T-helper 22 cell (primary cell): ENCODE results near the gene WDR88.
A peak's percentile ranks its signal among the peaks of the same experiment; 100 is the strongest.
"Not testable (repeated sequence)": the region's sequence is repeated elsewhere in the genome, so short reads cannot be mapped to it uniquely, and the experiment has no call there.

ENCODE experiments used
- DNase-seq: peaks from one replicate; pipeline ENCODE4 v3.0.0-alpha.2; 2020; ENCODE audit warnings: low read depth

Gene WDR88

DNA sequence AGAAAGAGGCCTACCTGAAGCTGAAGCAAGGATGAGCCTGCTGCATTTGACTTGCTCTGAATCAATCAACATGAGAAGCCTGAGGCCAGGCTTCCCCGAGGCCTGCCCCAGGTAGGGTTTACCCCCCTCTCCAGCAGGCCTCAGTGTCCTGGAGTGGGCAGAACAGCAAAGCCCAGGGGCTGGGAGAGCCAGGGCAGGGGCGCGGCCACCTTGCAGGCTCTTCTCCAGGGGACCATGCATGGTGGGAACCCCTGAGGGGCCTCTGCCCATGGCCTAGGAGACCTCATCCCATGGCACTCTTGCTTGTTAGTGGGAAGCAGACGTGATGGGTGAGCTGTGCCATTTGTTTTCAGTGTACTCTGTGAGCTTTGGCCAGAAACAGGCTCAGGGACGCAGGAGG, 42.3 kb downstream of the WDR88 start:
- no peak for DNase-seq

DNA sequence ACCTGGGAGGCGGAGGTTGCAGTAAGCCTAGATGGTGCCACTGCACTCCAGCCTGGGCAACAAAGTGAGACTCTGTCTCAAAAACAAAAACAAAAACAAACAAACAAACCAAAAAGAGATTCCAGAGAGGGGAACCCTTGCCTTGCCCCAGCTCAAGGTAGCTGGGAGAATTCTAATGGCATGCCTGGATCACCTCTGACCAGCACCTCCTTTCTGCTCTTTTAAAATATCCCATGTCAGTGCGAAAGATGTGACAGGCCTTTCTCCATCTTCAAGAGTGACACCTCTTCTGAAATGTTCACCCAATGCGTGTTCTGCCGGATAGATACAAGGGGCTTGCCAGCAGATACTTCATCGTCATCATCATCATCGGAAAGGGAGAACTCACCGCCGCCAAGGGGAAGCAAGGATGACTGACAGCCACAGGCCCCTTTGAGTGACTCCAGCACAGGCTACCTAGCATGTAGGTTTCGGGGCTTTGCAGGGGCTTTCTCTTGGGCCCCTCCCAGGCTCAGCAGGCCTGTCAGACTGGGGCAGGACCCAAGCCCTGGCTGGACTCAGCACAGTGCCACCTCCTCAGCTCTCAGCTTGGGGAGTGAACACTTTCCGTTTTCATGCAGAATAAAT, 43.4 kb downstream of the WDR88 start:
- no peak for DNase-seq

DNA sequence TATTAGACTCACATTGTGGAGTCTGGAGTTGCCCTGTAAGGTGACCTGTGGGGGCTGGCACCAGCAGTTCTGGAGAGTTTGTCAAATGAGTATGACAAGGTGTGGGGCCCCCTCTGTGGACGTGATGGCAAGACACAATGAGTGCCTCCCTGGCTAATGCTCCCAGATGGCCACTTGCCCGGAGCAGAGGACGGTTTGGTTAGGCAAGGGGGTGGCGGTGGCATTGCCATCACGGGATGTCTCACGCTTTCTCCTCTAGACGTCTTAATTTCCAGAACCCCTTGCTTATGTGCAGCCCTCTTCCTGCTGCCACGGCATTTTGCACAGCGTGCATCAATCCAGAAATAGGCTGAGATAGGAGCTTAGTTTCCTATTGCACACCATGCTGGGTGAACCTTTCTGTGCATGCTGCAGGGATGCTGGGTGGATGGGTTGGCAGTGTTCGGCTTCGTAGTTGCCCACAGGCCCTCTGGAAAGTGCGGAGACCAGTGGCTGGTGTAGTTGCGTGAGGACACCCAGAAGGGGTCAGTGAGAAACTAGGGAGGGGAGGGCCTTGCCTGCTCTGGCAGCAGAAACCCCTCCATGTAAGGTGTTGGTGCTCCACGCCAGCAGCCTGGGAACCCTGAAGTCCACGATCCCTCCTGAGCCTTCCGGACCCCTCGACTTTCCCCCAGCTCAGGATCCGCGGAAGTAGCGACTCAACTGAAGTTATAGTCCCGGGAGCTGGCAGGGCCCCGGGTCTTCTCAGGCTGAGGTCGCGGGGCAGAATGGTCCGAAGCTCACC, 44.2 kb downstream of the WDR88 start:
- DNase-seq, result no peak

DNA sequence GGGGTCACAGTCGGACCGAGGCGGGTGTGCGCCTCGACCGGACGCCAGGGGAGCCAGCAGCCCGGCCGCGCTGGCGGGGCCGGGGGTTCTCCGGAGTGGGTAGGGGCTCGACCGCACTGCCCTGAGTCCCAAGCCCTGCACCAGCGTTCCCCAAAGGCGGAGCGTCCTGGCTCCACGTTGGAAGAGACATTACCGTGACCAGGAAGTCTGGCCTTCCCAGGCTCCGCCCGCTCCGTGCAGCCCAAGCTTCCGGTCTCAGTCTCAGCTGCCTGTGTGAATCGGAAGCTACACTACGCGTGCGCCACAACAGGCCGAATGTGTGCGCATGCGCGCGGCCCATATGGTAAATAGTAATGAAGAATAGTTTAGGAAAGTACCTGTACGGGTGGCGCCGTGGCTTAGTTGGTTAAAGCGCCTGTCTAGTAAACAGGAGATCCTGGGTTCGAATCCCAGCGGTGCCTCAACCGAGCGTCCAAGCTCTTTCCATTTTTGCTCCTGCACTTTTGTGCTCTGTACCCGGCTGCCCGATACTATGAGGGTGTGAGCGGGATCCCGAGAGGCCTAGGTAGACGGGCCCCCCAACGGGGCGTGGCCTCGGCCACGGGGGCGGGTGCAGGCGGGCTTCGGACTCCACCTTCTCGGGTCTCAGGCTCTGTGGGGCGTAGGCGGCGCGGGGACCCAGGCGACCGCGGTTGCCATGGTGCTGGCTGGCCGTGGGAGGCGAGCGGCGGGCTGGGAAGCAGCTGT, 44.9 kb downstream of the WDR88 start:
- peak; percentile 88 for DNase-seq

DNA sequence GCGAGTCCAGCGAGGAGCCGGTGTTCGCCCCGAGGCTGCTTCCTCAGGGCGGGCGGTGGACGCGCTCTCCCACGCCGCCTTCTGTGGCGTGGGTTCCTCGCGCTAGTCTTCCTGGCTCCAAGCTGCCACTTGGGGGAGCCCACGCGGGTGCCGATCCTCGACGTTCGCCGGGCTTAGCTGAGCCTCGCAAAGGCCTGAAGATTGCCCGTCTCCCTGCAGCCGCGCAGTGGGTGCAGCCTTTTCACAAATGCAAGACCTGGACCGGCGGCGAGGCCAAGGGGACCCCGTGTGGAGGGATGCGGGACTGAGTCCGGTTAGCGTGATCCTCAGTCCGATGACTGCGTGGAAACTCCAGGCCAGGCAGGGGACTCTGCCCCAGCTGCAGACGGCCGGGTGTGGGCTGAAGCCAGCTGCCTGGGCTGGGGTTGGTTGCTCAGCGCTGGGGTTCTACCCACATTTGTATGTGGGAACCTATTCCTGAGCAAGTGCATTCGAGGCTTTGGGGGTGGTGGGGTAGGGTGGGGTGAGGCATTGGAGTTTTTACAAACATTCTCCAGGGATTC, 45.6 kb downstream of the WDR88 start:
- DNase-seq, result no peak

DNA sequence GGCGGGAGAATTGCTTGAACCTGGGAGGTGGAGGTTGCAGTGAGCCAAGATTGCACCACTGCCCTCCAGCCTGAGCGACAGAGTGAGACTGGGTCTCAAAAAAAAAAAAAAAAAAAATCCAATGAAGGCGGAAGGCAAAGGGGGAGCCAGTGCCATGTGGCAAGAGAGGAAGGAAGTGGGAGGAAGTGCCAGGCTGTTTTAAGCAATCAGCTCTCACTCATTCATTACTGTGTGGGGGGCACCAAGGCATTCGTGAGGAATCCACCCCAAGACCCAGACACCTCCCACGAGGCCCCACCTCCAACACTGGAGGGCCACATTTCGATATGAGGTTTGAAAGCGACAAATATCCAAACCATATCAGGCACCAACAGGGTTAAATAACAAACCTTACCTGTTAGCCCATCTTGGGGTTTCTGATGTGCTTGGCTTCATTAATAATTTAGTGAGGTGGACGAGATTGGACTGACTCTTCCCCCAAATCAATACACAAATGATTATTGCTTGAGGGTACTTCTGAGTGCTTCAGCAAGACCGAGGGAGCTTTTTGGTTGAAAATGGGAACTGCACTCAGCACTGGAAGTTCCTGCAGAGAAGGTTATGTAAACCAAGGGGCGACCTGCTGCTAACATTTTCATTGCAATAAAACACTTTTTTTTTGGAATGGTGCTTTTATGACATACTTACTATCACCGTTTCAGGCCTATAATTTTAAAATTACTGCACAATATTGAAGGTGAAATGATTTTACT, 54.7 kb downstream of the WDR88 start:
- no peak for DNase-seq

DNA sequence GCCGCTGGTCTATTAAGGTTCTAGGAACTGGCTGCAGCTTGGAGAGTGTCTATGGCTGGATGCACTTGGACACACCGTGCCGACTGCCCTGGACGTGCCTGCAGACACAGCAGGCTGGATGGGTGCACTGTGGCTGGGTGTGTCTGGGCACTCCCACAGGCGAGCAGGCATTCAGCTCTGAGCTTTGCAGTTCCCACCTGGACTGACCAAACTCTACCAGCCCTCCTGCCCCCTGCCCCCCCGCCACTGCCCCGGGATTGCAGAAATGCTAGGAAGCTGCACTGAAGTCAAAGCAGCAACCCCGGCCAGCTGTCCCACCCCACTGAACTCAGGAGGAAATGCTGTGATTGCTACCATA, 55.2 kb downstream of the WDR88 start:
- no peak for DNase-seq

DNA sequence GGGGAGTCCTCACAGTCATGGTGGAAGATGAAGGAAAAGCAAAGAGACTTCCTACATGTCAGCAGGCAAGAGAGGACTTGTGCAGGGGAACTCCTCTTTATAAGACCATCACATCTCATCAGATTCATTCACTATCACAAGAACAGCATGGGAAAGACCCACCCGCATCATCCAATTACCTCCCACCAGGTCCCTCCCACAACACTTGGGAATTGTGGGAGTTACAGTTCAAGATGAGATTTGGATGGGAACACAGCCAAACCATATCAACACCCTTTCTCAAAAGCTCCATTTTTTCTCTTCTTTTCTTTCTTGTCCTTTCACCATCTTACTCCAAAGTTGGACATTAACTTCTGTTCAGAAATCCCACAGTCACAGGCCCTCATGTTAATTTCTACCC, 57.5 kb downstream of the WDR88 start:
- DNase-seq, result no peak

DNA sequence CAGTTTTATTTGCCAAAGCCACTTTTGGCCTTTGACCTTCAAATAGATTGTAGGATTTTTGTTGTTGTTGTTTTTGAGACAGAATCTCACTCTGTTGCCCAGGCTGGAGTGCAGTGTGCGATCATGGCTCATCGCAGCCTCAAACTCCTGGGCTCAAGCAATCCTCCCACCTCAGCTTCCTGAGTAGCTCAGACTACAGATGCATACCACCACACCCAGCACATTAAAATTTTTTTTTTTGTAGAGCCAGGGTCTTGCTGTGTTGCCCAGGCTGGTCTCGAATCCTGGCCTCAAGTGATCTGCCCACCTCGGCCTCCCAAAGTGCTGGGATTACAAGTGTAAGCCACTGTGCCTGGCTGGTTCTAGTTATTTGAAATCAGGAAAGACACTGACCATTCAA, 59.2 kb downstream of the WDR88 start:
- not testable (repeated sequence) for DNase-seq

DNA sequence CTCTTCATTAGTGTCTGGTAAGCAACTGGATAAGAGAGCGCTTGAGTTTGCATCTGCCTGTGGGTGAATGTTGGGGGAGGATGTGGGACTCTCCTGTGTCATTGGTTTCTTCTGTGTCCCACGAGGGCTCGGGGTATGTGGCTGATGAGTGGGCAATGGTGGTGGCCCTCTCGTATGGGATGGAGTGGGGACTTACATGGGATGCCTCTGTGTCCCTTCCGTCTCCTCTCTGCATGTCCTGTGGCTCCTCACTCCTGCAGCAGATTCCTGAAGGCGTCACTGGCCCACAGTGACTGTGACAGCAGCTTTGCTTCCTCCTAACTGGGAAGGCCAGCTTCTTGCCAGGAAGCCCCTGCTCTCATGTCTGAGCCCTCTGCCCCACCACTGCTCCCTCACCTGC, 59.6 kb downstream of the WDR88 start:
- DNase-seq, result no peak

DNA sequence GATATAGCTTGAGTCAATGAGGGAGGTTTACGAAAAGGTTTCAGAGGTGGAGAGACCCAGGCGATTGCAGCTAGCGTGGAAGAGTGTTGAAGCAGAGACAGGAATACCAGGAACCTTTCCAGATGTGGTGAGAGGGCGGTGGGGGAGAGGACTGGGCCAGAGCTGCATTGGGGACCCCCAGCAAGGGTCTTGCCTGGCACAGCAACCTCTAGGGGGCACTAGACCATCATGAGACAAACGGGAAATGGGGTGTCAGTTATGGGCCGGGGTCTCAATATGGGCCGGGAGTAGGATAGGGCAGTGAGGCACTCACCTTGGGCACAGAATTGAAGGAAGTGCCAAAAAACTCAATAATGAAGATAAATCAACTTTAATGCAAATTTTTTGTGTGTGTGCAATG, 60.1 kb downstream of the WDR88 start:
- DNase-seq, result no peak

DNA sequence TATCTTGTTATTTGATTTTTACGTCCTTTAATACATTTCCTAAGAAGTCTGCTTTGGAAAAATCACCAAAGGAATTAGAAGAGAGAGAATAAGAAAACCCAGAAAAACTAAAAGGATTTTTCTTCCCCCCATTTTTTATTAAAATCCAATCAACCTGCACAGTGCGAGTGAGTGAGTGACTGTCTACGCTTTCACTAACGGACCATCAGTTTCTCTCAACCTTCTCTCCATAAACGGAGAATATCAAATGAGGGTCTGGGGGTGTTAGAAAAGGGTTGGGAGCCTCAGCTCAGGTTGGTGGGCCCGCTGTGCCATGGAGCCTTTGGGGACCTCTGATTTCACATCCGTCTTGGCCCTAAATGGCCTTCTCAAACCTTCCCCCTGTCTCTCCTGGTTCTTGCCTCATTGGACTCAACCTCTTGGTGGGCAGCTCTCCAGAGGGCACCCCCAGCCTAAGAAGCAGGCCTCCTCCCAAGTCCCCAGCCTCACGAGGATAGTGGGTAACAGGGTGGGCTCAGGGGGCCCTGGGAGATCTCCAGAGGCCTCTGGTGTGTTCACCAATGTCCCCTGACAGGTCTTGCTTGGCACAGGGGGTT, 61.5 kb downstream of the WDR88 start:
- DNase-seq, result no peak

DNA sequence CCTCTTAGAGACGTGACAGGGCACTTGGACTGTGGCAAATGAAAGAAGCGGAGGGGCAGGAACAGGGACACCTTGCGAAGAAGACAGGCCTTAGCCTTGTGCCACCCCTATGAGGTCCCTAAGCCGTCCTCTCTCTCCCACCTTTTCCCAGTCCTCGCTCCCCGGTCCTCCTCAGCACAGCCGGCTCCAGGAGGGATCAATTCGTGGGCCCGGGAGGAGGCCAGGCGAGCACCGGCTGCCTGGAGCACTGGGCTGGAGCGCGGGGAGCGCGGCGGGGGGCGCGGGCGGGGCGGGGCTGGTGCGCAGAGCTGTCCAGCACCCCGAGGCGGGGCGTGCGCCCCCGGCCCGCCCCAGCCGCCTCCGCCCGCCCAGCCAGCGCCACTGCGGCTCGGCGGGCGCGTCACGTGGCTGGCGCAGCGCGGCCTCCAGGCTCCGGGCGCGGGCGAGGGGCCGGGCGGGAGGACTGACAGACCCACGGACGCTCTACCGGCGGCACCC, 62.0 kb downstream of the WDR88 start, which contains the start of gene LRP3:
Gene LRP3, plus strand, starts transcription at position 466 of the 498 bp plus-strand sequence. CDS start 456 bp downstream, outside the sequence.
- DNase-seq, result no peak

DNA sequence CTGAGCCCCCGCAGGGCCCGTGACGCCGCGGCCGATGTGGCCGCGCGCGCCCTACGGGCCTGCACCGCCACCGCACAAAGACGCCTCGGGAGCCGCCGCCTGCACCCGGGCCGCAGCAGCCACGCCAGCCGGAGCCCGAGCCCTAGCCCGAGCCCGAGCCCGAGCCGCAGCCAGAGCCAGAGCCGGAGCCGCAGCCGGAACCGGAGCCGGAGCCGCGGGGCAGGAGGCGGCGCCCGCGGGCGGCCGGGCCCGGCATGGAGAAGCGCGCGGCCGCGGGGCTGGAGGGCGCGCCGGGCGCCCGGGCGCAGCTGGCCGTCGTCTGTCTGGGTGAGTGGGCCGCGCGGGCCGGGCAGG, 62.6 kb downstream of the WDR88 start:
- DNase-seq, result no peak

DNA sequence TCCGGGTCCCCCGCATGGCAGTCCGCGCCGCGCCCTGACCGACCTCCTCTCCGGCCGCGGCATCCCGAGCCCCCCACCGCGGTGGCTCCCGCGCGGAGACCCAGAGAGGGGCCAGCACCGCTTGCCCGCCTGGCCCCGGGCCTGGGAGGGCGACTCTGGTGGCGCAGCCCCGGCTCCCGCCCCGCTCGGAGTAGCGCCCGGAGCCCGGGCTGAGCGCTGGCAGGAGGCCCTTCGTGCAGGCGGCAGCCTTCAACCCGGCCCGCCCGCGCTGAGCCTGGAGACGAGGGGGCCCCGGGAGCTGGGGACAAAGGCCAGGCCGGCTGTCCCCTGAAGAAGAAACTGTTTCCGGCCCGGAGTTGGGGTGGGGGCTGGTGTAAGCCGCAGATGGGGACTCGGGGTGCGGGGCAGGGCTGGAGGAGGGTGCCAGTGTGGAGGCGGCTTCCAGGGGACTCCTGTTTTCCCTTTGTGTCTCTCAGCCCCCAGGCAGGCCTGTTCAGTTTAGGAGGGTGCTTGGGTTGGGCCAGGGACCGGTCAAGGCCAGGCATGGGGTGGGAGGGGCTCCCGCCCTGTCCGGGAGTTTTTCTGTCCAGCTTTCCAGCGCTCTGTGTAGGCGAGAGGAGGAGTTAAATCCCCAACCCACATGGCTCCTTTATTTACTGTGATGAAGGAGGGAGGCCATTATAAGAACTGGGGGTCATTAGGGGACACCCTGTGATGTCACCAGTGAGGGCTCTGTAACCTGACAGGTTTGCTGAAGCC, 63.2 kb downstream of the WDR88 start:
- no peak for DNase-seq

DNA sequence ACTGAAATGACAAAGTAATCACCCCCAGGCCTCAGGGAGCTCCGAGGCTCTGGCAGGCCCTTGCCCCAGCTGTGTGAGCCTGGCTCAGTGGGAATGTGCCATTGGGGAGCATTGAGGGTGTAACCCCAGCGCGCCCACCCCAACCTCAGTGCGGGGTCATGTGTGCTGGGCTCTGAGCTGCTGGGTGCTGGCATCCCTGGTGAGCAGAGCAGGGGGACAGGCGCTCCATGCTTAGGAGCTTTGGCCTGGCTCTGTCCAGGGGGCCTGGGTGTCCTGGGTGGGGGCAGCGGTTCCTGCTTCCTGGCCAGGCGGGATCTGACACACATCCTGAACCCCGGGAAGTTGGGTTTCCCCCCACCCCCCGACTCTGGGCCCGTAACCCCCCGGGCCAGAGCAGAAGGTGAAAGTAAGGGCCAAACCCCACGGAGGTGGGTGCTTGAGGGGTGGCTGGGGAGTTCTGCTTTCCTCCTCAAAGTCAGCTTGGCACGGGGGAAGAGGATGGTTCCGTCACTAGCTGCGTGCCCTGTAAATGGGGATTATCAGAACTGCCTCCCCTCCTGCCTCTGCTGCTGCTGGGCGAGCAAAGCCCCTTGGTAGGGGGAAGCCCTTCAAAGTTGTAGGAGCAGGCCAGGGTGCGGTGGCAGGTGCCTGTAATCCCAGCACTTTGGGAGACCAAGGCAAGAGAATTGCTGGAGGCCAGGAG, 63.9 kb downstream of the WDR88 start:
- DNase-seq, result no peak

DNA sequence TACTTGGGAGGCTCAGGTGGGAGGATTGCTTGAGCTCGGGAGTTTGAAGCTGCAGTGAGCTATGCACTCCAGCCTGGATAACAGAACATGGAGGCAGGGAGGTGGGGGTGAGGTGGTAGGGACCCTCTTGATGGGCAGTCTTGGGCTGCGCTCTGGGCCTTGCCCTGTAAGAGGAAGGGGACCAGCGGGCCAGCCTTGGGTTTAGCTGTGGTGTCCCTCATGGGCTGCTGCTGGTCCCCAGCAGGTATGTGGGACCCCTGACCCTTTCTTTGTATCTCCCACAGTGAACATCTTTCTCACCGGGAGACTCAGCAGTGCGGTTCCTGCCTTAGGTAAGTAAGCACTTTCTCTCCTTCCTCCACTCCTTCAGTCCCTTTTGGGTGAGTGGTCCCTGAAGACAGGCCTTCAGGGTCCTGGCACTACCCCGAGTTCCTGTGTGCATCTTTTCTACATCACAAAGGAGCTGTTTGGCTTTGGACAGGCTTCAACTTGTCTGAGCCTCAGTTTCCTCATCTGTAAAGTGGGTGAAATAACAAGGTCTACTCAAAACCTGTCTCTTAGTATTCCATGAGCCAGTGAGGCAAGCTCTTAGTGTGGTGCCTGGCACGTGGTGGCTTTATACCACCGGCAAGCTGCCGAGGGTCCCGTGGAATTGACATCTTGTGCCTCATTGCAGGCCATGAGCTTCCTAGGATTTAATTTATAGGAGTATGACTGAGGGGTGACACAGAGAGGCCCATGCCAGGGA, 64.7 kb downstream of the WDR88 start:
- no peak for DNase-seq

DNA sequence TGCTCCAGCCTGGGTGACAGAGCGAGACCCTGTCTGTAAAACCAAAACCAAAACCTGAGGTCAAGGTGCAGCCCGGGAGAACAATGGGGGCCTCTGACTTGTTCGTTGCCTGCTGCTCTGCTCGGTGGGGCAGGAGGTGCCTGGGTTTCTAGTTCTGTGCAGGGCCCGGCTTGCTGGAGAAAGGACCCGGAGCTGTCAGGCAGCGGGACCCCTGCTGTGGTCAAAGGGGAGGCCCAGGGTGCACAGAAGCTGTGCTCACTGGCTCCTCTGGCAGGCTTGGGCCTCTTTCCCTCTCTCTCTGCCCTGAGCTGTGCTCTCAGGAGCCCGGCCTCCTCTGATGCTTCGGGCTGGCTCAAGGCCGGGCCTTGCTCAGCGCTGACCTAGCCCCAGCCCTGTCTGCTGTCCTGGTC, 65.7 kb downstream of the WDR88 start:
- DNase-seq, result no peak

DNA sequence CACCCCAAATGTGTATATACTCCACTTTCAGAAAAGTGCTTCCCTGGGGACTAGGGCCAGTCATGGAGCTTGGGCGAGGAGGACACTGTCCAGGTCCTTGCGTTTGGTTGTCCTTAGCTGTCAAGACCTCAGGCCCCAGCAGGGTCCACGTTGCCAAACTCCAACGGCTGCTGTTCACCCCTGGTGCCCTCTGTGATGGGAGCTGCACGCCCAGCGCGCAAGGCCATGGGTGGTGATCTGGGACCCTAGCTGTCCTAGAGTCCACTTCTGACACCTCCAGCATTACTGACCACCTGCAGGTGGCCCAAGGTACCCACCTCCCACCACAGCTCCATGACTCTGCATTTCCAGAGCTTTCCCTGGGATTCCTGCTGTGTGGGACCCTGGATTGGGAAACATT, 66.3 kb downstream of the WDR88 start:
- DNase-seq, result no peak
